ENCODE measurements around the gene SLC22A1. TPM values are rescaled to one million over a fixed set of nuclear protein-coding genes. Genes with fewer than 3 reads are reported as not detected.
A peak's percentile ranks its signal among the peaks of the same experiment; 100 is the strongest.

Gene SLC22A1
- total RNA-seq, 3 donors from 2014 or later (not counting 1 experiment from before 2014, with no cell fraction given): 1.4 to 4.5 (median 3.0) TPM

DNA sequence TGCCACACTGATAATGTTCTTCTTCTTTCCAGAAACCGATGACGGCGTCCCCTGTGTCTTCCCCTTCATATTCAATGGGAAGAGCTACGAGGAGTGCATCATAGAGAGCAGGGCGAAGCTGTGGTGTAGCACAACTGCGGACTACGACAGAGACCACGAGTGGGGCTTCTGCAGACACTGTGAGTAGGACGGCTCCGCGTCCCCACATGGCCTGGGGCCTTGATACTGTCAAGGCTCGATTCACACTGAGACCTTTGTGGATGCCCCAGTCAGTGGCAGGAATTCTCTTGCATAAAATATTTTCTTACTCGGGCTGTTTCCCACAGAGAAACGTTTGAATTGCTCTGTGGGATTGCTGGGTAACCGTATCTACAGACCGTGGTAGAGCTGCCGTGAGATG is 41.5 kb upstream of the SLC22A1 start:
- Histone ChIP-seq H3K36me3 (ENCODE audit: control insufficient read depth, insufficient read depth, low read length) (peaks cover 84% of the 10 kb centered on the region), H3K4me1 (ENCODE audit: control insufficient read depth, insufficient read depth, low read length) (peaks cover 11% of the 10 kb centered on the region), H3K4me3 (ENCODE audit: low read length) (no peak overlapping the region), H3K27ac (ENCODE audit: low read length) (no peak overlapping the region), H3K9me3 (ENCODE audit: control insufficient read depth, insufficient read depth, low read length) (no peaks in the 10 kb centered on the region), H3K27me3 (ENCODE audit: control insufficient read depth, insufficient read depth, low read length) (no peaks in the 10 kb centered on the region)
- intact Hi-C loops (cut with micrococcal nuclease): no loop called here
- Mint-ChIP-seq H3K36me3 (peaks cover 37% of the 10 kb centered on the region), H3K27ac (peak overlapping the region in 1 of 2 donors; percentile 57), H3K4me1 (peaks cover 15 to 16% of the 10 kb centered on the region in 2 donors), H3K4me3 (no peak overlapping the region), H3K9me3 (no peaks in the 10 kb centered on the region), H3K27me3 (ENCODE audit: low read depth in 2 of 2) (no peaks in the 10 kb centered on the region)
- TF ChIP-seq, protein P1, sequence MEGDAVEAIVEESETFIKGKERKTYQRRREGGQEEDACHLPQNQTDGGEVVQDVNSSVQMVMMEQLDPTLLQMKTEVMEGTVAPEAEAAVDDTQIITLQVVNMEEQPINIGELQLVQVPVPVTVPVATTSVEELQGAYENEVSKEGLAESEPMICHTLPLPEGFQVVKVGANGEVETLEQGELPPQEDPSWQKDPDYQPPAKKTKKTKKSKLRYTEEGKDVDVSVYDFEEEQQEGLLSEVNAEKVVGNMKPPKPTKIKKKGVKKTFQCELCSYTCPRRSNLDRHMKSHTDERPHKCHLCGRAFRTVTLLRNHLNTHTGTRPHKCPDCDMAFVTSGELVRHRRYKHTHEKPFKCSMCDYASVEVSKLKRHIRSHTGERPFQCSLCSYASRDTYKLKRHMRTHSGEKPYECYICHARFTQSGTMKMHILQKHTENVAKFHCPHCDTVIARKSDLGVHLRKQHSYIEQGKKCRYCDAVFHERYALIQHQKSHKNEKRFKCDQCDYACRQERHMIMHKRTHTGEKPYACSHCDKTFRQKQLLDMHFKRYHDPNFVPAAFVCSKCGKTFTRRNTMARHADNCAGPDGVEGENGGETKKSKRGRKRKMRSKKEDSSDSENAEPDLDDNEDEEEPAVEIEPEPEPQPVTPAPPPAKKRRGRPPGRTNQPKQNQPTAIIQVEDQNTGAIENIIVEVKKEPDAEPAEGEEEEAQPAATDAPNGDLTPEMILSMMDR (IDR thresholded peaks at IDR 0.05): no peak
- 96% methylated on average over 17 of the region's 17 CpGs for WGBS (ENCODE audit: insufficient coverage)
- ATAC-seq (no peak), DNase-seq (no peak)

DNA sequence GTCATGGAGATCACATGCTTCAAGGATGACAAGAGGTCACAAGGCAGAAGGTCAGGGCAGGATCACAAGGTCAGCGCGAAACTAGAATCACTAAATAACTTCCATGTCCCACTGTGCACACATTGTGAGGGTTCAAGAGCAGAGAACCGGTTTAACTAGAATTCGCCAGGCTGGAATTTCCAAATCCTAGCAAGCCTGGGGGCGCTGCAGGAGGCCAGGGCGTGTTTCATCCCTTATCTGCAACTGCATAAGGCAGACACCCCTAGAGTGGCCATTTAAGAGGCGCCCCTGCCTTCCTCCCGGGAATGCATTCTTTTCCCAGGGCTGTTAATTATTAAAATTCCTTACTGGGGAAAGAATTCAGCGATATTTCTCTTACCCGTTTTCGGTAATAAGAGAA is 40.2 kb upstream of the SLC22A1 start:
- Mint-ChIP-seq H3K4me1 (peaks cover 27% of the 10 kb centered on the region in 2 donors), H3K36me3 (peaks cover 37% of the 10 kb centered on the region), H3K9me3 (no peaks in the 10 kb centered on the region), H3K27ac (peak overlapping the region; percentile 38 to 62), H3K27me3 (ENCODE audit: low read depth in 2 of 2) (no peaks in the 10 kb centered on the region), H3K4me3 (no peak overlapping the region)
- no peak overlapping the region for H3K4me3 ChIP-seq (ENCODE audit: low read length)
- no peak overlapping the region for H3K27ac ChIP-seq (ENCODE audit: low read length)
- 98% methylated on average over 11 of the region's 11 CpGs for WGBS (ENCODE audit: insufficient coverage)
- H3K9me3 ChIP-seq (ENCODE audit: control insufficient read depth, insufficient read depth, low read length): no peaks in the 10 kb centered on the region
- H3K27me3 ChIP-seq (ENCODE audit: control insufficient read depth, insufficient read depth, low read length): no peaks in the 10 kb centered on the region
- intact Hi-C loops (cut with micrococcal nuclease): no loop called here
- peaks cover 24% of the 10 kb centered on the region for H3K4me1 ChIP-seq (ENCODE audit: control insufficient read depth, insufficient read depth, low read length)
- ATAC-seq: no peak
- TF ChIP-seq, protein P1 (IDR thresholded peaks at IDR 0.05): no peak
- no peak for DNase-seq
- H3K36me3 ChIP-seq (ENCODE audit: control insufficient read depth, insufficient read depth, low read length): peaks cover 83% of the 10 kb centered on the region

DNA sequence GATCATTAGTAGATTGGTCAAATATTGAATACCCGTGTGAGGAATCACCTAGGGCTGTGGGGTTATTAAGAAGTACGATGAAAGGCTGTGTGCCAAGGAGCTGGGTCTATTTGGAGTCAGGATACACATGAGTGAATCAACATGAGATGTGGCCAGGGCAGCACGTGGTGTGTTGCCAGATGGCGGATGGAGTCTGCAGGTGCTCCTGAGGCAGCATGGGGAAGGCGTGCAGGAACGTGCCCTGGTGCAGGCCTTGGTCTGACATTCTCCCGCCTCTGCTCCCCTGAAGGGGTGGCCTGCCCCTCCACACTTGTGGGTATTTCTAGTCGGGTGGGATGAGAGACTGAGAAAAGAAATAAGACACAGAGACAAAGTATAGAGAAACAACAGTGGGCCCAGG is 39.0 kb upstream of the SLC22A1 start:
- DNase-seq (no peak), ATAC-seq (no peak)
- Mint-ChIP-seq H3K4me3 (peak overlapping the region; percentile 47), H3K36me3 (peaks cover 30% of the 10 kb centered on the region), H3K27me3 (ENCODE audit: low read depth in 2 of 2) (no peaks in the 10 kb centered on the region), H3K9me3 (no peaks in the 10 kb centered on the region), H3K4me1 (peaks cover 22 to 27% of the 10 kb centered on the region in 2 donors), H3K27ac (peak overlapping the region; percentile 40 to 70)
- H3K9me3 ChIP-seq (ENCODE audit: control insufficient read depth, insufficient read depth, low read length): no peaks in the 10 kb centered on the region
- H3K36me3 ChIP-seq (ENCODE audit: control insufficient read depth, insufficient read depth, low read length): peaks cover 81% of the 10 kb centered on the region
- H3K27ac ChIP-seq (ENCODE audit: low read length): no peak overlapping the region
- intact Hi-C loops (cut with micrococcal nuclease): no loop called here
- H3K27me3 ChIP-seq (ENCODE audit: control insufficient read depth, insufficient read depth, low read length): no peaks in the 10 kb centered on the region
- no peak overlapping the region for H3K4me3 ChIP-seq (ENCODE audit: low read length)
- TF ChIP-seq, protein P1 (IDR thresholded peaks at IDR 0.05): no peak
- H3K4me1 ChIP-seq (ENCODE audit: control insufficient read depth, insufficient read depth, low read length): peaks cover 24% of the 10 kb centered on the region
- WGBS (ENCODE audit: insufficient coverage): 93% methylated on average over 6 of the region's 8 CpGs

DNA sequence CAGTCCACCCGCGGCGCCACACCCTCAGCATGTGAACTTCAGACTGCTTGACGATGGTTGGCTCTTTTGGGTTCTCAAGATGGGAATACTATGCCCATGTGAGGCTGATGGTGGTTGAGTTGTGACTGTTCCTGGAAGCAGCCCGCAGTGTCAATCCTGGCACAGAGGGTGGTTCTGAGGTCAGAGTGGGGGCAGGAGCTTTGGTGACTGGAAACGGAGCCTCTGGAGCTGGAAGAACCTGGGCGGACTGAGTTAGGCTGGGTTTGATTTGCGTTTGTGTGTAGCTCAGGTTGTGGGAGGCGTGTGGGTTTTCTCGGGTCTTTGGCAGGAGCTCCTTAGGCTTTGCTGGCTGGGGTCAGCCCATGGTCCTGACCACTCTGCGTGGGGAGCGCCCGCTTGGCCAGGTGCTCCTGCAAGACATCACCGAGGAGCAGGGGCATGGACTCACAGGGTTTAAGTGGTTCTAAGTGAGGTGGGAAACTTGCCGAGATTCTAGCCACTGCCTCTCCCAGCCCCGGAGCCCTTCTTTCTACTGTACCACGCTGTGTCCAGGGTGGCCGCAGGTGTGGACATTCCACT is 37.3 kb upstream of the SLC22A1 start:
- H3K27ac ChIP-seq (ENCODE audit: low read length): no peak overlapping the region
- Mint-ChIP-seq H3K27ac (peak overlapping the region; percentile 51 to 82), H3K27me3 (ENCODE audit: low read depth in 2 of 2) (no peaks in the 10 kb centered on the region), H3K4me1 (peaks cover 22 to 27% of the 10 kb centered on the region in 2 donors), H3K4me3 (no peak overlapping the region), H3K36me3 (peaks cover 33% of the 10 kb centered on the region), H3K9me3 (no peaks in the 10 kb centered on the region)
- H3K36me3 ChIP-seq (ENCODE audit: control insufficient read depth, insufficient read depth, low read length): peaks cover 80% of the 10 kb centered on the region
- no peak overlapping the region for H3K4me3 ChIP-seq (ENCODE audit: low read length)
- H3K9me3 ChIP-seq (ENCODE audit: control insufficient read depth, insufficient read depth, low read length): no peaks in the 10 kb centered on the region
- H3K27me3 ChIP-seq (ENCODE audit: control insufficient read depth, insufficient read depth, low read length): no peaks in the 10 kb centered on the region
- intact Hi-C loops (cut with micrococcal nuclease): no loop called here
- ATAC-seq (no peak), DNase-seq (no peak)
- TF ChIP-seq, protein P1 (IDR thresholded peaks at IDR 0.05): no peak
- H3K4me1 ChIP-seq (ENCODE audit: control insufficient read depth, insufficient read depth, low read length): peaks cover 24% of the 10 kb centered on the region
- WGBS (ENCODE audit: insufficient coverage): 97% methylated on average over 18 of the region's 18 CpGs

All from natural killer cell (primary cell).